ENCODE results near the gene TTN. TPM values are rescaled to one million over a fixed set of nuclear protein-coding genes. Genes with fewer than 3 reads are reported as not detected.

TTN gene
- total and polyA plus RNA-seq, 2 experiments from 2014 or later: 12.5 to 15.7 TPM

DNA sequence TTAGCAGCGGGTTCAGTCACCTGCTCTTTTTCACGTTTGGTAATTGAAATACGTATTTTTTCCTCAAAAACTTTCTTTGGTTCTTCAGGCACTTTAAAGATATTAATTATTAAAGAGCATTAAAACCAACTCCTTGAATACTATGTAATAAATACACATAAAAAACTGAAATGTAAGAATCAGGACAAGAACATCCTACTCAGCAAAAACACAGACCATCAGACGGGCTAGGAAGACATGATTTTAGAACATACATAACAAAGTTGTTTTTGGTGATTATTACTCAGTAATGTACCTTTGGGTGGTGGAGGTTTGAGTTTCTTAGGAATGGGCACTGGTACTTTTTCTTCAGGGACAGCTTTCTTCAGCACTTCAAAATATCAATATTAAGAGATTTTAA is 126.1 kb downstream of the TTN start (continued):
- TF ChIP-seq, protein P1, sequence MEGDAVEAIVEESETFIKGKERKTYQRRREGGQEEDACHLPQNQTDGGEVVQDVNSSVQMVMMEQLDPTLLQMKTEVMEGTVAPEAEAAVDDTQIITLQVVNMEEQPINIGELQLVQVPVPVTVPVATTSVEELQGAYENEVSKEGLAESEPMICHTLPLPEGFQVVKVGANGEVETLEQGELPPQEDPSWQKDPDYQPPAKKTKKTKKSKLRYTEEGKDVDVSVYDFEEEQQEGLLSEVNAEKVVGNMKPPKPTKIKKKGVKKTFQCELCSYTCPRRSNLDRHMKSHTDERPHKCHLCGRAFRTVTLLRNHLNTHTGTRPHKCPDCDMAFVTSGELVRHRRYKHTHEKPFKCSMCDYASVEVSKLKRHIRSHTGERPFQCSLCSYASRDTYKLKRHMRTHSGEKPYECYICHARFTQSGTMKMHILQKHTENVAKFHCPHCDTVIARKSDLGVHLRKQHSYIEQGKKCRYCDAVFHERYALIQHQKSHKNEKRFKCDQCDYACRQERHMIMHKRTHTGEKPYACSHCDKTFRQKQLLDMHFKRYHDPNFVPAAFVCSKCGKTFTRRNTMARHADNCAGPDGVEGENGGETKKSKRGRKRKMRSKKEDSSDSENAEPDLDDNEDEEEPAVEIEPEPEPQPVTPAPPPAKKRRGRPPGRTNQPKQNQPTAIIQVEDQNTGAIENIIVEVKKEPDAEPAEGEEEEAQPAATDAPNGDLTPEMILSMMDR (conservative IDR thresholded peaks at IDR 0.05; ENCODE audit: low read depth in 2 of 2): no peak
- no peak for TF ChIP-seq JUNB (IDR thresholded peaks at IDR 0.05; ENCODE audit: unreplicated experiment)

DNA sequence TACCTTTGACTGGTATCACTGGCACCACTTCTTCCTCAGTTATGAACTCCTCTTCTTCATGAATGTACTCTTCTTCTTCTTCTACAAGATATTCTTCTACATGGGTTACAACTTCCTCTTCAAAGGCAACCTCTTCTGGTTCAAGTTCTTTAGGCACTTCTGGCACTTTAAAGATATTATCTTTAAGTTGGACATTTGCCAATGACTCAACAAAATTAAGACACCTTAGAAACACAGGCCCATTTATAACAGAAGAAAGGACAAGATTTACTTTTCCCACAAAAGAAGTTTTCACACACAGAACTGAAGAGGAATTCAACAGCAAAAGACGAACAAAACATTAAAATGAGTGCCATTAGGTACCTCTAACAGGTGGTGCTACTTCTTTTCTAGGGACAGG is 127.3 kb downstream of the TTN start:
- H3K4me1 ChIP-seq (ENCODE audit: insufficient read depth): no peaks in the 10 kb centered on the region
- no peak overlapping the region for H3K27ac Mint-ChIP-seq
- H3K79me2 ChIP-seq (replicated peaks; ENCODE audit: insufficient read depth): no peaks in the 10 kb centered on the region
- no peaks in the 10 kb centered on the region for H3K36me3 Mint-ChIP-seq (ENCODE audit: low read depth)
- no peak for ATAC-seq
- no peaks in the 10 kb centered on the region for H3K27me3 Mint-ChIP-seq (ENCODE audit: insufficient read depth, low read depth, poor library complexity)
- no peaks in the 10 kb centered on the region; the same call in 2 of the 3 replicates for H3K4me1 Mint-ChIP-seq
- H3F3A ChIP-seq (replicated peaks; ENCODE audit: low read depth): no peaks in the 10 kb centered on the region
- no peaks in the 10 kb centered on the region for H3K9me2 ChIP-seq (ENCODE audit: insufficient read depth)
- H3K36me3 ChIP-seq (ENCODE audit: insufficient read depth): no peaks in the 10 kb centered on the region
- no peak overlapping the region for H3K4me2 ChIP-seq
- H3K27ac ChIP-seq (ENCODE audit: low read depth): no peak overlapping the region
- no peak overlapping the region for H3K4me3 Mint-ChIP-seq
- H3K9me3 Mint-ChIP-seq: no peaks in the 10 kb centered on the region
- no peak overlapping the region for H3K4me3 ChIP-seq
- H3K27me3 ChIP-seq (ENCODE audit: insufficient read depth): no peaks in the 10 kb centered on the region
- H2AFZ ChIP-seq: no peak overlapping the region
- TF ChIP-seq JUNB (IDR thresholded peaks at IDR 0.05; ENCODE audit: unreplicated experiment): no peak
- no peak for TF ChIP-seq ZNF331 (CRISPR knock-in tag; IDR thresholded peaks at IDR 0.05; ENCODE audit: low read depth)
- TF ChIP-seq, protein P2, sequence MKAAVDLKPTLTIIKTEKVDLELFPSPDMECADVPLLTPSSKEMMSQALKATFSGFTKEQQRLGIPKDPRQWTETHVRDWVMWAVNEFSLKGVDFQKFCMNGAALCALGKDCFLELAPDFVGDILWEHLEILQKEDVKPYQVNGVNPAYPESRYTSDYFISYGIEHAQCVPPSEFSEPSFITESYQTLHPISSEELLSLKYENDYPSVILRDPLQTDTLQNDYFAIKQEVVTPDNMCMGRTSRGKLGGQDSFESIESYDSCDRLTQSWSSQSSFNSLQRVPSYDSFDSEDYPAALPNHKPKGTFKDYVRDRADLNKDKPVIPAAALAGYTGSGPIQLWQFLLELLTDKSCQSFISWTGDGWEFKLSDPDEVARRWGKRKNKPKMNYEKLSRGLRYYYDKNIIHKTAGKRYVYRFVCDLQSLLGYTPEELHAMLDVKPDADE (IDR thresholded peaks at IDR 0.05): no peak
- no peak for TF ChIP-seq ZNF114 (CRISPR knock-in tag; IDR thresholded peaks at IDR 0.05)
- TF ChIP-seq NANOG (IDR thresholded peaks at IDR 0.05; ENCODE audit: borderline replicate concordance): no peak
- TF ChIP-seq, protein P1 (conservative IDR thresholded peaks at IDR 0.05; ENCODE audit: low read depth in 2 of 2): no peak
- no peak for TF ChIP-seq EZH2 (IDR thresholded peaks at IDR 0.05; ENCODE audit: low read depth, unreplicated experiment)
- no peak for TF ChIP-seq EZH2phosphoT487 (IDR thresholded peaks at IDR 0.05; ENCODE audit: unreplicated experiment)
- TF ChIP-seq, protein P3, sequence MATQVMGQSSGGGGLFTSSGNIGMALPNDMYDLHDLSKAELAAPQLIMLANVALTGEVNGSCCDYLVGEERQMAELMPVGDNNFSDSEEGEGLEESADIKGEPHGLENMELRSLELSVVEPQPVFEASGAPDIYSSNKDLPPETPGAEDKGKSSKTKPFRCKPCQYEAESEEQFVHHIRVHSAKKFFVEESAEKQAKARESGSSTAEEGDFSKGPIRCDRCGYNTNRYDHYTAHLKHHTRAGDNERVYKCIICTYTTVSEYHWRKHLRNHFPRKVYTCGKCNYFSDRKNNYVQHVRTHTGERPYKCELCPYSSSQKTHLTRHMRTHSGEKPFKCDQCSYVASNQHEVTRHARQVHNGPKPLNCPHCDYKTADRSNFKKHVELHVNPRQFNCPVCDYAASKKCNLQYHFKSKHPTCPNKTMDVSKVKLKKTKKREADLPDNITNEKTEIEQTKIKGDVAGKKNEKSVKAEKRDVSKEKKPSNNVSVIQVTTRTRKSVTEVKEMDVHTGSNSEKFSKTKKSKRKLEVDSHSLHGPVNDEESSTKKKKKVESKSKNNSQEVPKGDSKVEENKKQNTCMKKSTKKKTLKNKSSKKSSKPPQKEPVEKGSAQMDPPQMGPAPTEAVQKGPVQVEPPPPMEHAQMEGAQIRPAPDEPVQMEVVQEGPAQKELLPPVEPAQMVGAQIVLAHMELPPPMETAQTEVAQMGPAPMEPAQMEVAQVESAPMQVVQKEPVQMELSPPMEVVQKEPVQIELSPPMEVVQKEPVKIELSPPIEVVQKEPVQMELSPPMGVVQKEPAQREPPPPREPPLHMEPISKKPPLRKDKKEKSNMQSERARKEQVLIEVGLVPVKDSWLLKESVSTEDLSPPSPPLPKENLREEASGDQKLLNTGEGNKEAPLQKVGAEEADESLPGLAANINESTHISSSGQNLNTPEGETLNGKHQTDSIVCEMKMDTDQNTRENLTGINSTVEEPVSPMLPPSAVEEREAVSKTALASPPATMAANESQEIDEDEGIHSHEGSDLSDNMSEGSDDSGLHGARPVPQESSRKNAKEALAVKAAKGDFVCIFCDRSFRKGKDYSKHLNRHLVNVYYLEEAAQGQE (IDR thresholded peaks at IDR 0.05; ENCODE audit: unreplicated experiment): no peak
- no peak for TF ChIP-seq STAT1 (IDR thresholded peaks at IDR 0.05; ENCODE audit: unreplicated experiment)
- TF ChIP-seq POLR2AphosphoS5 (IDR thresholded peaks at IDR 0.05; ENCODE audit: low read depth): no peak
- no peaks in the 10 kb centered on the region for H4K20me1 ChIP-seq (replicated peaks; ENCODE audit: insufficient read depth)
- no peak for DNase-seq (ENCODE audit: low spot score)
